ENCODE data around the gene CAMTA1. TPM values are rescaled to one million over a fixed set of nuclear protein-coding genes. Genes with fewer than 3 reads are reported as not detected.

Gene CAMTA1
- total RNA-seq, 1 donor from 2014 or later: 268 TPM

- no peak overlapping the region for H3K9ac ChIP-seq
- H3K27ac ChIP-seq: no peak overlapping the region
- Mint-ChIP-seq H3K4me3 (peak overlapping the region; percentile 91), H3K27ac (peak overlapping the region; percentile 78), H3K9me3 (peaks cover 2% of the 10 kb centered on the region), H3K36me3 (peaks cover 12% of the 10 kb centered on the region), H3K27me3 (ENCODE audit: insufficient read depth, low read depth) (peaks cover 16% of the 10 kb centered on the region), H3K4me1 (peaks cover 40% of the 10 kb centered on the region)
- H4K20me1 ChIP-seq (ENCODE audit: low read depth): peaks cover 21% of the 10 kb centered on the region
- H3K36me3 ChIP-seq: no peaks in the 10 kb centered on the region
- H3F3A ChIP-seq (ENCODE audit: low read depth): peaks cover 40% of the 10 kb centered on the region
- TF ChIP-seq CTCF (IDR thresholded peaks at IDR 0.05): no peak
- peak; percentile 74 for TF ChIP-seq EZH2 (IDR thresholded peaks at IDR 0.05)
- peaks cover 74% of the 10 kb centered on the region for H3K27me3 ChIP-seq
- peaks cover 7% of the 10 kb centered on the region for H3K9me3 ChIP-seq (ENCODE audit: low read depth)
- H3K4me2 ChIP-seq: peak overlapping the region; percentile 69
- H3K79me2 ChIP-seq (ENCODE audit: low read depth): no peaks in the 10 kb centered on the region
- peak overlapping the region; percentile 42 for H3K4me3 ChIP-seq
- no peak overlapping the region for H2AFZ ChIP-seq (replicated peaks)
- peaks cover 14% of the 10 kb centered on the region for H3K4me1 ChIP-seq
- DNase-seq (ENCODE audit: low spot score): peak; percentile 80
These were observed 918.3 kb downstream of the CAMTA1 start for GRCh38 chr1:7703321-7704213.

GRCh38 chr1:7704214-7705047 is 919.2 kb downstream of the CAMTA1 start:
- peaks cover 74% of the 10 kb centered on the region for H3K27me3 ChIP-seq
- H3K27me3 Mint-ChIP-seq (ENCODE audit: insufficient read depth, low read depth): peaks cover 16% of the 10 kb centered on the region
- no peak overlapping the region for H3K27ac ChIP-seq
- peaks cover 2% of the 10 kb centered on the region for H3K9me3 Mint-ChIP-seq
- H3K9ac ChIP-seq: no peak overlapping the region
- peaks cover 14% of the 10 kb centered on the region for H3K4me1 ChIP-seq
- H4K20me1 ChIP-seq (ENCODE audit: low read depth): peaks cover 21% of the 10 kb centered on the region
- DNase-seq (ENCODE audit: low spot score): peak; percentile 98
- H3K36me3 Mint-ChIP-seq: peaks cover 12% of the 10 kb centered on the region
- TF ChIP-seq EZH2phosphoT487 (IDR thresholded peaks at IDR 0.05): no peak
- TF ChIP-seq CTCF (IDR thresholded peaks at IDR 0.05): no peak
- no peak for TF ChIP-seq EZH2 (IDR thresholded peaks at IDR 0.05)
- H3K79me2 ChIP-seq (ENCODE audit: low read depth): no peaks in the 10 kb centered on the region
- no peak overlapping the region for H3K27ac Mint-ChIP-seq
- peaks cover 36% of the 10 kb centered on the region for H3K4me1 Mint-ChIP-seq
- H3K4me3 Mint-ChIP-seq: peak overlapping the region; percentile 90
- peak overlapping the region; percentile 46 for H3K4me3 ChIP-seq
- peaks cover 7% of the 10 kb centered on the region for H3K9me3 ChIP-seq (ENCODE audit: low read depth)
- no peaks in the 10 kb centered on the region for H3K36me3 ChIP-seq
- H3K4me2 ChIP-seq: peak overlapping the region; percentile 67
- H2AFZ ChIP-seq (replicated peaks): no peak overlapping the region
- peaks cover 40% of the 10 kb centered on the region for H3F3A ChIP-seq (ENCODE audit: low read depth)

- peaks cover 40% of the 10 kb centered on the region for H3F3A ChIP-seq (ENCODE audit: low read depth)
These were observed 920.0 kb downstream of the CAMTA1 start for GRCh38 chr1:7705048-7705907.

More at GRCh38 chr1:7705048-7705907, 920.0 kb downstream of the CAMTA1 start:
- peak; percentile 55 for DNase-seq (ENCODE audit: low spot score)
- Mint-ChIP-seq H3K4me3 (peak overlapping the region; percentile 90), H3K36me3 (peaks cover 8% of the 10 kb centered on the region), H3K27ac (no peak overlapping the region), H3K9me3 (peaks cover 2% of the 10 kb centered on the region), H3K4me1 (peaks cover 36% of the 10 kb centered on the region), H3K27me3 (ENCODE audit: insufficient read depth, low read depth) (peaks cover 16% of the 10 kb centered on the region)
- H3K4me3 ChIP-seq: peak overlapping the region; percentile 46
- no peaks in the 10 kb centered on the region for H3K9me3 ChIP-seq (ENCODE audit: low read depth)
- H3K79me2 ChIP-seq (ENCODE audit: low read depth): no peaks in the 10 kb centered on the region
- TF ChIP-seq EZH2 (IDR thresholded peaks at IDR 0.05): peak; percentile 83
- TF ChIP-seq CTCF (IDR thresholded peaks at IDR 0.05): no peak
- peak; percentile 65 for TF ChIP-seq EZH2phosphoT487 (IDR thresholded peaks at IDR 0.05)
- no peaks in the 10 kb centered on the region for H3K36me3 ChIP-seq
- peaks cover 14% of the 10 kb centered on the region for H3K4me1 ChIP-seq
- no peak overlapping the region for H3K27ac ChIP-seq
- peaks cover 73% of the 10 kb centered on the region for H3K27me3 ChIP-seq
- peak overlapping the region; percentile 67 for H3K4me2 ChIP-seq
- no peak overlapping the region for H2AFZ ChIP-seq (replicated peaks)
- peaks cover 21% of the 10 kb centered on the region for H4K20me1 ChIP-seq (ENCODE audit: low read depth)
- no peak overlapping the region for H3K9ac ChIP-seq

Measured in neural progenitor cell (in vitro differentiated cells).